ENCODE data around the gene RASA3.

DNA sequence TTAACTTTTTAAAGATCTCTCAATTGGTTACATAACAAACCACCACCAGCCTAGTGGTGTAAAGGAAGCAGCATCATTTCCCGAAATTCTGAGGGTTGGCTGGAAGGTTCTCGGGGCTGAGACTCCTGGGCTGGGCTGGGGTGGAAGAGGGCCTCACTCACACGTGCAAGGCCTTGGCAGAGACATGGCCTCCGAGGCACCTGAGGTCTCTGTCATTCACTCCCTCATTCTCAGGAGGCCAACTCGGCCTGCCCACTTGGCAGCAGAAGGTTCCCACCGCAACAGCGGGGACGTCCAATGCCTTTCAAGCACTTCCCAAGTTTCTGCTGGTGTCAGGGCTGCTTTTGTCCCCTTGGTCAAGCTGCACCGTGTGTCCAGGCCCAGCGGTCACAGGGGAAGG, 18.6 kb upstream of the RASA3 start:
- TF ChIP-seq POLR2AphosphoS5 (IDR thresholded peaks at IDR 0.05) (no peak), POLR2A (IDR thresholded peaks at IDR 0.05; ENCODE audit: low read depth) (no peak), EP300 (IDR thresholded peaks at IDR 0.05) (no peak)
- TF ChIP-seq, protein P1, sequence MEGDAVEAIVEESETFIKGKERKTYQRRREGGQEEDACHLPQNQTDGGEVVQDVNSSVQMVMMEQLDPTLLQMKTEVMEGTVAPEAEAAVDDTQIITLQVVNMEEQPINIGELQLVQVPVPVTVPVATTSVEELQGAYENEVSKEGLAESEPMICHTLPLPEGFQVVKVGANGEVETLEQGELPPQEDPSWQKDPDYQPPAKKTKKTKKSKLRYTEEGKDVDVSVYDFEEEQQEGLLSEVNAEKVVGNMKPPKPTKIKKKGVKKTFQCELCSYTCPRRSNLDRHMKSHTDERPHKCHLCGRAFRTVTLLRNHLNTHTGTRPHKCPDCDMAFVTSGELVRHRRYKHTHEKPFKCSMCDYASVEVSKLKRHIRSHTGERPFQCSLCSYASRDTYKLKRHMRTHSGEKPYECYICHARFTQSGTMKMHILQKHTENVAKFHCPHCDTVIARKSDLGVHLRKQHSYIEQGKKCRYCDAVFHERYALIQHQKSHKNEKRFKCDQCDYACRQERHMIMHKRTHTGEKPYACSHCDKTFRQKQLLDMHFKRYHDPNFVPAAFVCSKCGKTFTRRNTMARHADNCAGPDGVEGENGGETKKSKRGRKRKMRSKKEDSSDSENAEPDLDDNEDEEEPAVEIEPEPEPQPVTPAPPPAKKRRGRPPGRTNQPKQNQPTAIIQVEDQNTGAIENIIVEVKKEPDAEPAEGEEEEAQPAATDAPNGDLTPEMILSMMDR (IDR thresholded peaks at IDR 0.05) = no peak

Measured in esophagus muscularis mucosa (tissue), 4 donors.